HepG2 (cell line): ENCODE data around the gene CDH8. TPM values are rescaled to one million over a fixed set of nuclear protein-coding genes. Genes with fewer than 3 reads are reported as not detected.

Experiments used
- ATAC-seq: fragments of 200-7000 bp; cut with Tn5 transposase; 3 replicates; pipeline ENCODE4 v1.9.1; 2020; ENCODE audit warnings: mild to moderate bottlenecking, moderate library complexity
- BruUV-seq: library from RNA; stranded (reverse); fragments of 400-500 nt; replicated peaks from 2 replicates; lab custom pipeline; 2021; lab: Mats Ljungman, UMichigan
- CTCF ChIA-PET: fragments of 300-600 bp; formaldehyde crosslinking; extraction: SDS; loops from one replicate; lab custom pipeline; 2021; ENCODE audit warnings: low total read pairs, inconsistent platforms, low intra/inter-chr PET ratio; lab: Yijun Ruan, JAX
- POLR2A ChIA-PET: fragments of 350-600 bp; sonication (Branson Sonifier 250); formaldehyde crosslinking; loops from one replicate; lab custom pipeline; 2020; ENCODE audit warnings: antibody characterized with exemption, inconsistent platforms; lab: Yijun Ruan, JAX
- DNase-seq: peaks from one replicate; pipeline ENCODE4 v3.0.0-alpha.2; 2015; ENCODE audit warnings: low spot score
- FAIRE-seq: peaks from 3 replicates; lab custom pipeline; 2011; peaks lifted over from hg19 to GRCh38; lab: Jason Lieb, UNC
- H2AFZ ChIP-seq: one replicate; pipeline ENCODE4 v1.6.1; 2011; ENCODE audit warnings: low read length, inconsistent platforms
- H3K27ac ChIP-seq: fragments of 300-600 bp; 3 replicates; pipeline ENCODE4 v1.8.0; 2011; ENCODE audit warnings: mixed run types, mild to moderate bottlenecking, mixed read lengths, low read length, inconsistent platforms; ENCODE audit not compliant: insufficient read depth; ENCODE audit errors: extremely low read length
- H3K27me3 ChIP-seq, 2 experiments: fragments of 200-600 bp in 1 of 2; 2 replicates in 1 of 2; 3 replicates in 1 of 2; pipeline versions ENCODE4 v1.6.0 to v1.8.0; 2011; ENCODE audit warnings: low read length in 2 of 2, mild to moderate bottlenecking in 2 of 2, moderate library complexity in 2 of 2, inconsistent platforms in 1 of 2; ENCODE audit not compliant: insufficient read depth in 2 of 2, control insufficient read depth in 1 of 2
- H3K36me3 ChIP-seq, 2 experiments: fragments of 200-600 bp in 1 of 2; replicated peaks in 1 of 2; 2 replicates in 1 of 2; 3 replicates in 1 of 2; pipeline versions ENCODE4 v1.5.1 to v1.8.0; 2011; ENCODE audit warnings: low read length in 2 of 2, inconsistent platforms in 1 of 2; ENCODE audit not compliant: insufficient read depth in 2 of 2, control insufficient read depth in 1 of 2
- H3K4me1 ChIP-seq: 2 replicates; pipeline ENCODE4 v1.5.1; 2012; ENCODE audit warnings: low read length, inconsistent platforms; ENCODE audit not compliant: insufficient read depth
- H3K4me2 ChIP-seq: 2 replicates; pipeline ENCODE4 v1.6.0; 2011; ENCODE audit warnings: low read depth, low read length, inconsistent platforms
- H3K4me3 ChIP-seq, 3 experiments: fragments of 200-600 bp in 1 of 3; sonication (generic), shearing (Covaris generic) in 1 of 3; replicated peaks in 1 of 3; 2 replicates each; pipeline ENCODE4 v1.5.1; 2011 to 2016; ENCODE audit warnings: low read length in 3 of 3, inconsistent platforms in 2 of 3, low read depth in 2 of 3, mild to moderate bottlenecking in 2 of 3, control low read depth in 1 of 3, mixed read lengths in 1 of 3; ENCODE audit not compliant: insufficient read depth in 1 of 3
- H3K79me2 ChIP-seq: one replicate; pipeline ENCODE4 v1.6.1; 2011; ENCODE audit warnings: low read length, inconsistent platforms; ENCODE audit not compliant: insufficient read depth
- H3K9ac ChIP-seq: 2 replicates; pipeline ENCODE4 v1.6.0; 2011; ENCODE audit warnings: mild to moderate bottlenecking, low read depth, low read length, inconsistent platforms; ENCODE audit not compliant: insufficient read depth
- H3K9me3 ChIP-seq: 2 replicates; pipeline ENCODE4 v1.5.1; 2012; ENCODE audit warnings: mild to moderate bottlenecking, low read length
- H4K20me1 ChIP-seq: 2 replicates; pipeline ENCODE4 v1.6.0; 2011; ENCODE audit warnings: inconsistent platforms, mild to moderate bottlenecking, low read length, moderate library complexity; ENCODE audit not compliant: insufficient read depth
- DRAP1 ChIP-seq: IDR thresholded peaks from 2 replicates; pipeline ENCODE4 v1.6.1; 2016; ENCODE audit warnings: missing genetic modification reagents, missing compliant biosample characterization
- EEA1 ChIP-seq: sonication (generic); formaldehyde crosslinking; IDR thresholded peaks from 2 replicates; pipeline ENCODE4 v1.5.1; 2020; ENCODE audit warnings: mild to moderate bottlenecking, missing genetic modification reagents, borderline replicate concordance
- HBP1 ChIP-seq: IDR thresholded peaks from 2 replicates; pipeline ENCODE4 v1.6.1; 2016; ENCODE audit warnings: low read depth, control low read depth
- HNF4A ChIP-seq: sonication (generic); formaldehyde crosslinking; IDR thresholded peaks from 2 replicates; pipeline ENCODE4 v1.4.0; 2020; ENCODE audit warnings: missing genetic modification reagents
- KDM2A ChIP-seq: sonication (generic); formaldehyde crosslinking; IDR thresholded peaks from 2 replicates; pipeline ENCODE4 v1.4.0; 2020; ENCODE audit warnings: low read depth, missing genetic modification reagents, borderline replicate concordance
- MED1 ChIP-seq: sonication (generic); formaldehyde crosslinking; IDR thresholded peaks from 2 replicates; pipeline ENCODE4 v1.4.0; 2020; ENCODE audit warnings: missing genetic modification reagents
- NFIB ChIP-seq: sonication (generic); formaldehyde crosslinking; IDR thresholded peaks from 2 replicates; pipeline ENCODE4 v1.9.0; 2021; ENCODE audit warnings: missing genetic modification reagents, mild to moderate bottlenecking, borderline replicate concordance
- NR2F1 ChIP-seq, 2 experiments: fragments of 450-650 bp in 1 of 2; formaldehyde crosslinking in 1 of 2; IDR thresholded peaks; 2 replicates each; pipeline versions ENCODE4 v1.5.0 to v1.6.1; 2016 to 2020; ENCODE audit warnings: mild to moderate bottlenecking in 1 of 2, missing compliant biosample characterization in 1 of 2, missing genetic modification reagents in 1 of 2, moderate library complexity in 1 of 2
- PATZ1 ChIP-seq: sonication (generic); formaldehyde crosslinking; IDR thresholded peaks from 2 replicates; pipeline ENCODE4 v1.4.0; 2020; ENCODE audit warnings: missing genetic modification reagents
- PHF20 ChIP-seq: sonication (generic); formaldehyde crosslinking; IDR thresholded peaks from 2 replicates; pipeline ENCODE4 v1.5.0; 2020; ENCODE audit warnings: mild to moderate bottlenecking, missing genetic modification reagents
- YY1 ChIP-seq: IDR thresholded peaks from 2 replicates; pipeline ENCODE4 v1.6.1; 2011; ENCODE audit warnings: low read length, low read depth, moderate library complexity, mild to moderate bottlenecking; ENCODE audit not compliant: insufficient read depth, insufficient replicate concordance
- ZNF33A ChIP-seq: sonication (generic); formaldehyde crosslinking; IDR thresholded peaks from 2 replicates; pipeline ENCODE4 v1.5.1; 2020; ENCODE audit warnings: missing genetic modification reagents, mild to moderate bottlenecking, moderate library complexity, borderline replicate concordance
- ZNF513 ChIP-seq: sonication (generic); formaldehyde crosslinking; conservative IDR thresholded peaks from 2 replicates; pipeline ENCODE4 v1.5.0; 2020; ENCODE audit warnings: missing genetic modification reagents
- ZNF530 ChIP-seq: sonication (generic); formaldehyde crosslinking; IDR thresholded peaks from 2 replicates; pipeline ENCODE4 v1.5.0; 2020; ENCODE audit warnings: low read depth, mild to moderate bottlenecking, missing genetic modification reagents
- ZSCAN21 ChIP-seq: sonication (generic); formaldehyde crosslinking; IDR thresholded peaks from 2 replicates; pipeline ENCODE4 v1.8.0; 2022; ENCODE audit warnings: mild to moderate bottlenecking, missing genetic modification reagents, moderate library complexity, borderline replicate concordance
- WGBS: methylation state at CpG from one replicate; pipeline ENCODE4 v1.1.6; 2017; ENCODE audit warnings: low lambda C conversion rate; 5-methylcytosine and 5-hydroxymethylcytosine counted together
- in situ Hi-C: cut with HindIII; loops from 2 replicates; pipeline ENCODE4 v1.10.0; 2017; ENCODE audit warnings: low pct_unique_long_range_greater_than_20kb; ENCODE audit not compliant: extremely low pct_ligation_motif_present
- intact Hi-C: fragments of 100-400 bp; cut with micrococcal nuclease; formaldehyde crosslinking; loops from one replicate; pipeline ENCODE4 v1.10.0; 2022; ENCODE audit not compliant: unreplicated experiment
- polyA plus RNA-seq, 8 experiments: library from polyadenylated mRNA; depleted of rRNA in 3 of 8; stranded (reverse) in 7 of 8; unstranded in 1 of 8; fragments of >200 nt; fragmentation: Illumina TruSeq in 4 of 8; extraction: Trizol in 4 of 8; gene quantifications; 2 replicates each; pipeline versions ENCODE4 v1.2.1 to v1.2.3, GENCODE V29; 2011 to 2016; ENCODE audit warnings: low read depth in 4 of 8, missing spikeins in 1 of 8, mixed read lengths in 1 of 8; ENCODE audit not compliant: insufficient read depth in 1 of 8
- total RNA-seq, 5 experiments: library from RNA; depleted of rRNA; stranded (reverse); fragments of >200 nt; fragmentation: Illumina TruSeq; extraction: Trizol; gene quantifications; 2 replicates each; pipeline ENCODE4 v1.2.3, GENCODE V29; 2016; ENCODE audit warnings: low read depth in 1 of 5

The CDH8 gene
- total and polyA plus RNA-seq, 2 of the 13 experiments (the other 11 are each of a cell fraction or from before 2014, with no cell fraction given) = not detected

- TF ChIP-seq ZNF513 (CRISPR knock-in tag) = no peak
- TF ChIP-seq EEA1 (CRISPR knock-in tag) = no peak
- TF ChIP-seq MED1 (CRISPR knock-in tag) = no peak
Observed at GRCh38 chr16:61831351-61831917, 204.8 kb downstream of the CDH8 start (continued).

GRCh38 chr16:61829631-61830030, 206.6 kb downstream of the CDH8 start:
- Histone ChIP-seq H3K79me2 (no peaks in the 10 kb centered on the region), H3K9me3 (peaks cover 15% of the 10 kb centered on the region; the same call in 1 of the 2 replicates), H3K4me3 (no peak overlapping the region), H3K4me2 (no peak overlapping the region), H3K36me3 (no peaks in the 10 kb centered on the region), H2AFZ (no peak overlapping the region), H3K27ac (no peak overlapping the region), H3K27me3 (no peaks in the 10 kb centered on the region), H3K9ac (no peak overlapping the region), H4K20me1 (no peaks in the 10 kb centered on the region), H3K4me1 (no peaks in the 10 kb centered on the region)
- POLR2A ChIA-PET = no interaction called here
- ATAC-seq (no peak), DNase-seq (no peak), FAIRE-seq (no peak)
- in situ Hi-C loops (no loop called here), intact Hi-C loops (no loop called here)
- no TSS peak for BruUV-seq
- CTCF ChIA-PET = no interaction called here
- 0% methylated on average over 2 of the region's 2 CpGs for WGBS
- TF ChIP-seq YY1 (no peak), NR2F1 (CRISPR knock-in tag; IDR thresholded peaks at IDR 0.05) (no peak), KDM2A (no peak), PATZ1 (no peak), PHF20 (CRISPR knock-in tag) (no peak), HBP1 (CRISPR knock-in tag) (no peak), NFIB (CRISPR knock-in tag) (no peak), DRAP1 (no peak), HNF4A (CRISPR knock-in tag) (no peak), ZSCAN21 (CRISPR knock-in tag) (no peak), ZNF530 (no peak), ZNF33A (CRISPR knock-in tag) (no peak)
